ENCODE data around the gene KIAA1217. TPM values are rescaled to one million over a fixed set of nuclear protein-coding genes. Genes with fewer than 3 reads are reported as not detected.

The KIAA1217 gene
- total and polyA plus RNA-seq, 8 donors, result 11.9 to 36.7 (median 19.8) TPM

DNA sequence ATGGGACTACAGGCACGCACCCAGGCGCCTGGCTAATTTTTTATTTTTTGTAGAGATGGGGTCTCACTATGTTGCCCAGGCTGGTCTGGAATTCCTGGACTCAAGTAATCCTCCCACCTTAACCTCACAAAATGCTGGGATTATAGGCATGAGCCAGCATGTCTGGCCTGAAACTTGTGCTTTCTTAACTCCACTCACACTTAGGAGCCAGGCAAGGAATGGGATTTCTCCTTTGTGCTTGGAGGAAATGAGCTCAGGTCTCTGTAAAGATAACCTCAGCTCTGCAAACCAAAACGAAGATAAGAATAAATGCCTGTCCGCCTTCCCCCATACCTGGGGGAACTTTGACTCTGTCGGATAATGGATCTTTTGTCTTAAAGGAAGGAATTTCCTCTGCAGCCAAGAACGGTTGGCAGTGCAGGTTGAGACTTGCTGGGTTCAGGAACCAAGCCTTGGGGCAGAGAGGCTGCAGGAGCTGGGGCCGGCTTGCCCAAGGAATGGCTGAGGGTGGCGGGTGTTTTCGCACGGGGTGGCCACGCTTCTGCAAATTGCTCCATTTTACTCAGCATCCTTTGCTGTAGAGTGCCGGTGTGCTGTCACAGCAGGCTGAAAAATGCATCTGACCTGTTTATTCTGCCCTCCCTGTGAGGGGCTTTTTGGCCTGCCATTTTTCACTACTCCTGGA lies 174.2 kb downstream of the KIAA1217 start:
- H3K9me3 ChIP-seq, result no peaks in the 10 kb centered on the region
- intact Hi-C loops (cut with DNase I), result loop anchor here in 1 of 3 donors (10.0 kb wide), 1 partner anchor 122 kb away; no protein-coding TSS in a partner anchor
- H3K4me3 ChIP-seq, result no peak overlapping the region
- peak; percentile 25 to 59 (median 47) for ATAC-seq
- H3K27me3 ChIP-seq, result no peaks in the 10 kb centered on the region
- TF ChIP-seq, protein P1, sequence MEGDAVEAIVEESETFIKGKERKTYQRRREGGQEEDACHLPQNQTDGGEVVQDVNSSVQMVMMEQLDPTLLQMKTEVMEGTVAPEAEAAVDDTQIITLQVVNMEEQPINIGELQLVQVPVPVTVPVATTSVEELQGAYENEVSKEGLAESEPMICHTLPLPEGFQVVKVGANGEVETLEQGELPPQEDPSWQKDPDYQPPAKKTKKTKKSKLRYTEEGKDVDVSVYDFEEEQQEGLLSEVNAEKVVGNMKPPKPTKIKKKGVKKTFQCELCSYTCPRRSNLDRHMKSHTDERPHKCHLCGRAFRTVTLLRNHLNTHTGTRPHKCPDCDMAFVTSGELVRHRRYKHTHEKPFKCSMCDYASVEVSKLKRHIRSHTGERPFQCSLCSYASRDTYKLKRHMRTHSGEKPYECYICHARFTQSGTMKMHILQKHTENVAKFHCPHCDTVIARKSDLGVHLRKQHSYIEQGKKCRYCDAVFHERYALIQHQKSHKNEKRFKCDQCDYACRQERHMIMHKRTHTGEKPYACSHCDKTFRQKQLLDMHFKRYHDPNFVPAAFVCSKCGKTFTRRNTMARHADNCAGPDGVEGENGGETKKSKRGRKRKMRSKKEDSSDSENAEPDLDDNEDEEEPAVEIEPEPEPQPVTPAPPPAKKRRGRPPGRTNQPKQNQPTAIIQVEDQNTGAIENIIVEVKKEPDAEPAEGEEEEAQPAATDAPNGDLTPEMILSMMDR (IDR thresholded peaks at IDR 0.05), result no peak
- WGBS, 2 donors, result 44 to 54% methylated on average over 12 of the region's 12 CpGs
- DNase-seq, result peak in 3 of 6 donors; percentile 33 to 63 (median 58)
- H3K36me3 ChIP-seq, result no peaks in the 10 kb centered on the region
- peak overlapping the region; percentile 22 to 96 (median 80) for H3K27ac ChIP-seq
- no peak for FAIRE-seq
- peaks cover 0 to 14% (median 7%) of the 10 kb centered on the region in 3 donors for H3K4me1 ChIP-seq

DNA sequence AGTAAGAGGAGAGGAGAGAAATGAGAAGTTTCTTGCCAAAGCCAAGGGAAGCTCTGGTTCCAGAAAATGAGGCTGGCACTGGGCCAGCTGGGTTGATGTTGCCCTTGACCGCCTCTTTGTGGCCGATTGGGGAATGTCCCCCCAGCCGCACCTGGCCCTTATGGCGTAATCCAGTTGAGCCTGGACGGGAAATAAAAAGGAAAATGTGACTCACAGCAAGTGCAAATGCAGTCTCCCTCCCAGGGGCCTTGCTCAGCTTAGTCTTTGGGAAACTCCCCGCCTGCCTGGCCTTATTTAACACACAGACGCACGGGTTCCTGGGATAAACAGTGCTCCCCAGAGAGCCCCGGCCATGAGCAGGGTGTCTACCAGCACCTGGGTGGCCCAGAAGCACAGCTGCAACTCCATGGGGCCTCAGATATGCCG lies 174.8 kb downstream of the KIAA1217 start:
- TF ChIP-seq, protein P1 (IDR thresholded peaks at IDR 0.05), result peak; percentile 37 to 58 (median 47)
- ATAC-seq (peak; percentile 92 to 97 (median 97)), DNase-seq (peak; percentile 91 to 96 (median 96)), FAIRE-seq (no peak)
- Histone ChIP-seq H3K4me3 (no peak overlapping the region), H3K9me3 (no peaks in the 10 kb centered on the region), H3K27ac (peak overlapping the region; percentile 74 to 96 (median 82)), H3K4me1 (peaks cover 0 to 14% (median 7%) of the 10 kb centered on the region in 3 donors), H3K36me3 (no peaks in the 10 kb centered on the region), H3K27me3 (no peaks in the 10 kb centered on the region)
- 3 to 7% methylated on average over 10 of the region's 10 CpGs for WGBS, 2 donors
- intact Hi-C loops (cut with DNase I), result loop anchor here in 1 of 3 donors (10.0 kb wide), 1 partner anchor 121 kb away; no protein-coding TSS in a partner anchor

- intact Hi-C loops (cut with DNase I), result loop anchor here in 1 of 3 donors (10.0 kb wide), 1 partner anchor 120 kb away; no protein-coding TSS in a partner anchor
- WGBS, 2 donors, result 68 to 83% methylated on average over 5 of the region's 5 CpGs
- FAIRE-seq, result no peak
- TF ChIP-seq, protein P1 (IDR thresholded peaks at IDR 0.05), result no peak
- Histone ChIP-seq H3K9me3 (no peaks in the 10 kb centered on the region), H3K36me3 (no peaks in the 10 kb centered on the region), H3K4me3 (no peak overlapping the region), H3K27me3 (no peaks in the 10 kb centered on the region), H3K27ac (peak overlapping the region; percentile 28 to 96 (median 82)), H3K4me1 (peaks cover 0 to 14% (median 7%) of the 10 kb centered on the region in 3 donors)
- no peak for DNase-seq
- no peak for ATAC-seq
Measured at GRCh38 chr10:24384954-24385353, 176.0 kb downstream of the KIAA1217 start.

DNA sequence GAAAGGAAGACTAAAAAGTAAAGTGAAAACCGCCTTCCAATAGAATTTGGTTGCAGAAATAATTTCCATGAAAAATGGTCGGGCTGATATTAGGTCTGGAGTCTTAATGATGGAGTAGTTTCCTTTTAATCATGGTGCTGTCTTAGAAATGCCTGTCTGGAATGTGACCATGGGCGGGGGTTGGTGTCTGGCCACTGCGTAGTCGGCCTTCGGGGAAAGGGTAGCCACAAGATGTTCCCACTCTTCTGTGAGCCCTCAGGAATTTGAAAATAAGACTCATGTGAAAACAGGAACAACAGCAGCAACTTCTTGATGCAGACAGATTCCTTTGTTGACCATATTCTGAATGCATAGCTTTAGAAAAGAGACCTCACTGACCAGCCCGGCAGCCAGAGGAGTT lies 176.8 kb downstream of the KIAA1217 start:
- intact Hi-C loops (cut with DNase I), result loop anchor here in 1 of 3 donors (10.0 kb wide), 1 partner anchor 119 kb away; no protein-coding TSS in a partner anchor
- peak overlapping the region in 2 of 4 donors; percentile 87 to 96 for H3K27ac ChIP-seq
- FAIRE-seq, result no peak

More for the DNA sequence above, 176.8 kb downstream of the KIAA1217 start:
- no peak for ATAC-seq
- no peak overlapping the region for H3K4me3 ChIP-seq
- TF ChIP-seq, protein P1 (IDR thresholded peaks at IDR 0.05), result no peak
- H3K27me3 ChIP-seq, result no peaks in the 10 kb centered on the region
- no peaks in the 10 kb centered on the region for H3K9me3 ChIP-seq
- peaks cover 0 to 14% (median 7%) of the 10 kb centered on the region in 3 donors for H3K4me1 ChIP-seq
- DNase-seq, result peak in 1 of 6 donors; percentile 26
- H3K36me3 ChIP-seq, result no peaks in the 10 kb centered on the region
- WGBS, 2 donors, result 83 to 87% methylated on average over 7 of the region's 7 CpGs
